SU-DHL-6 (cell line): ENCODE data around the gene PRKCE.

Experiments
- EZH2phosphoT487 ChIP-seq: fragments of 200-600 bp; sonication (generic), shearing (Covaris generic); conservative IDR thresholded peaks from 2 replicates; pipeline ENCODE4 v1.6.1; 2018; ENCODE audit warnings: mild to moderate bottlenecking, antibody characterized with exemption, low read length, moderate library complexity, mixed read lengths
- TF ChIP-seq, protein P1 (sequence below): fragments of 200-600 bp; sonication (generic); IDR thresholded peaks from one replicate; pipeline ENCODE4 v1.5.1; 2017; ENCODE audit warnings: antibody characterized with exemption, mild to moderate bottlenecking, low read length, moderate library complexity; ENCODE audit not compliant: insufficient read depth, poor library complexity, severe bottlenecking

- TF ChIP-seq, protein P1, sequence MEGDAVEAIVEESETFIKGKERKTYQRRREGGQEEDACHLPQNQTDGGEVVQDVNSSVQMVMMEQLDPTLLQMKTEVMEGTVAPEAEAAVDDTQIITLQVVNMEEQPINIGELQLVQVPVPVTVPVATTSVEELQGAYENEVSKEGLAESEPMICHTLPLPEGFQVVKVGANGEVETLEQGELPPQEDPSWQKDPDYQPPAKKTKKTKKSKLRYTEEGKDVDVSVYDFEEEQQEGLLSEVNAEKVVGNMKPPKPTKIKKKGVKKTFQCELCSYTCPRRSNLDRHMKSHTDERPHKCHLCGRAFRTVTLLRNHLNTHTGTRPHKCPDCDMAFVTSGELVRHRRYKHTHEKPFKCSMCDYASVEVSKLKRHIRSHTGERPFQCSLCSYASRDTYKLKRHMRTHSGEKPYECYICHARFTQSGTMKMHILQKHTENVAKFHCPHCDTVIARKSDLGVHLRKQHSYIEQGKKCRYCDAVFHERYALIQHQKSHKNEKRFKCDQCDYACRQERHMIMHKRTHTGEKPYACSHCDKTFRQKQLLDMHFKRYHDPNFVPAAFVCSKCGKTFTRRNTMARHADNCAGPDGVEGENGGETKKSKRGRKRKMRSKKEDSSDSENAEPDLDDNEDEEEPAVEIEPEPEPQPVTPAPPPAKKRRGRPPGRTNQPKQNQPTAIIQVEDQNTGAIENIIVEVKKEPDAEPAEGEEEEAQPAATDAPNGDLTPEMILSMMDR, result no peak
- no peak for TF ChIP-seq EZH2phosphoT487
Observed at GRCh38 chr2:46148369-46148736, 496.9 kb downstream of the PRKCE start.
